GM11168 (cell line): ENCODE results near the gene KIF26A.

Experiments used
- in situ Hi-C: fragments of 300-500 bp; cut with MboI; formaldehyde crosslinking; loops from one replicate; pipeline ENCODE4 v1.12.0; 2022; ENCODE audit warnings: low sequenced_read_pairs; ENCODE audit not compliant: unreplicated experiment

Gene KIF26A

DNA sequence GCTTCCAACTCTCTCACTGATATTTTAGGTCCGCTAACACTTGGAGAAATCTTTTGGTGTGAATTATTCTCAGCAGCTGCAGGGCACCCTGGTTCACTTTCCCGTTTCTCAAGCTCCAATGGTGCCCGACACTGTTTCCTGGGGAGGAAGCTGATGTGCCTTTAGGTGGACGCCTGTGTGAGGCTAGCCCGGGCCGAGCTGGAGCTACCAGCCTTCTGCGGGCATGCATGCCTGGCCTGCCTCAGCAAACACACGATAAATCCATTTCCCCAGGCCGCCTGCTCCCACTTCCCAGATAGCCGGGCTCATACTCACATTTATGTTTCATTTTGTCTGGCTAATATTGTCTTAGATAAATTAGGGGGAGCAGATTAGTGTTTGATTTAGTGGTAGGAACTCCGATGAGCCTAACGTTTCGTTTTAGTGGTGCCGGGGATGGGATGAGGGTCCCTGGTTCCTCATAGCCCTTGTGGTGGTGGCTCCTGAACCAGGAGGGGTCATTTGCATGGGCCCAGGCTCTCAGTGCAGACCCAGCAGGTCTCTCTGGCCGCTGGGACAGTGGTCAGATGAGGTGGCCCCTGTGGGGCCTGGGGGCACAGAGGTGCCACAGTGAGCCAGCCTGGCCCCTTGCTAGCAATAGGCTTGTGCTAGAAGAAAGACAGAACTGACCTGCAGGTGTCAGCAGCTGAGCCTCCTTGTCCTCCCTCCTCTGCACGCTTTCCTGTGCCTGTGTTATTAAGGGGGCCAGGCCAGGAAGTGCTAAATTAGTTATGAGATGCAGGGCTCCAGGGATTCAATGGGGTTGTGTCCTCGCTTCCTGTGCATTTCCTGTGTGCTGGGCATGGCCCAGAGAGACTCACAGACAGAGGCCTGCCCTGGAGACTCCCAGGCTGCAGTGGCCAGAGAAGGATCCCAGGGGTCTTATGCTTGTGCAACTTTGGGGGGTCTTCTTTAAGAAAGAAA is 88.3 kb downstream of the KIF26A start:
- in situ Hi-C loops, result no loop called here

DNA sequence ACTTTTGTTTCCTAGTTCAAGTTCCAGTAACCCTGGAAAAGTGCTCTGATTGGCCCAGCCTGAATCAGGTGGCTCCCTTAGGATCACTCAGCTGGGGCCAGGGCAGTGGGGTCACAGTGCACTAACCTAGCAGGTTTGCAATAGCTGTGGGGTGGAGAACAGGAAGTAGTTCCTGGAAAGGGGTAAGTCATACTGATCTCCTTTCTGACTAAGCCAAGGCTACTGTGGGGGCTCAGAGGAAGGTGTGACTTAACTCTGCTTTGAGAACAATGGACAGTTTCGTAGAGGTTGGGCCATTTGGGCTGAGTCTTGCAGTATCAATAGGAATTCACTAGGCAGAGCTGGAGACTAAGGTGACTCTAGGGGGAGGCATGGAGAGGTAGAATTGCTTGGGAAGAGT is 89.4 kb downstream of the KIF26A start:
- in situ Hi-C loops, result no loop called here

DNA sequence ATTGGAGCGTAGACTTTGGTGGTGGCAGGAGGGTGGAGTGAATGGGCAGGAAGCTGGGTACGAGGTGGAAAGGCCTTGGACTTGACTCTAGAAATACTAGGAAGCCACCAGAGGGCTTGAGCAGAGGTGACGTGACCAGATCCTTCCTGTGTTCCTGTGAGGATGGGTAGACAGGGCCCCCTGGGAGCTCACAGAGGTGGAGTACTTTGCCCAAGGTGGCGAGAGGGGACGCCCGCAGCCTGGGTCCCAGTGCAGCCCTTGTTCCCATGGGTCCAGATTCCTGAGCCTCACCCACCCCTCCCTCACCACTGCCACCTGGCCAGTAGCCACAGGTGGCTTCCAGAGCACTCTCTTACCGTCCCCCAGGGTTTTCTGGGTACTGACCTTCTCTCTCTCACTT is 89.8 kb downstream of the KIF26A start:
- in situ Hi-C loops, result no loop called here

DNA sequence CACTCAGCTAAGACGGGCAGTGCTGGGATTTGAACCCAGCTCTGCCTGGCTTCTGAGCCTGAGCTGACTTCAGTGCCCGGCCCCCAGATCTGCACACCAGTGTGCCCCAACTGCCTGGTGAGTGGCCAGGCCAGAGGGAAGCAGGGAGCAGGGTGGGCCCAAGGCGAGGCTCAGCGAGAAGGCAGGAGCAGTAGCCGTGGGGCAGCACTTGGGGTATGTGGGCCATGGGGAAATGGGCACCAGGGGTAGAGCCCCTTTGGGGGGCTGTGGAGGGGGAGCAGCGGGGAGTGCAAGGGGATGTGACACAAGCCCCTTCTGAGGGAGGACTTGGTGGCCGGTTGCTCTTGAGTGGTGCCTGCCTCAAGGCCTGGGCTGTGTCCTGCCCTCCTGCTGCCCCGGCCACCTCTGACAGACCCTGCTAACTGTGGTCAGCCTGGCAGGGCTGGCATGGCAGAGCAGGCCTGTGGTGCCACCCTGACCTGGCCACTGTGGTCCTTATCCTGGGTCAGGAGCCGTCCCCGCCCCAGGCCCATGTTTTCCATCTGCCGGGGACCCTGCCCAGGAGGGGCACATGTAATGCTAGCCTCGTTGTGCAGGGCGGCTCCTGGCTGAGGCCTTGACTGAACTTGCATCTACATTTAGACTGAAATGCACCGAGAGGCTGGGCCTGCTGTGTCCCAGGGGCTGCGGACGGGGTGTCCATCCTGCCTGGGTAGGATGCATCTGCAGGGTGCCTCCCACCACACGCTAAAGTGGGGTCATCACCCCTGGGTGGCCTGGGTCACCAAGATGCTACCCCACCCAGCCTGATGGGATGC is 90.5 kb downstream of the KIF26A start:
- in situ Hi-C loops, result no loop called here

DNA sequence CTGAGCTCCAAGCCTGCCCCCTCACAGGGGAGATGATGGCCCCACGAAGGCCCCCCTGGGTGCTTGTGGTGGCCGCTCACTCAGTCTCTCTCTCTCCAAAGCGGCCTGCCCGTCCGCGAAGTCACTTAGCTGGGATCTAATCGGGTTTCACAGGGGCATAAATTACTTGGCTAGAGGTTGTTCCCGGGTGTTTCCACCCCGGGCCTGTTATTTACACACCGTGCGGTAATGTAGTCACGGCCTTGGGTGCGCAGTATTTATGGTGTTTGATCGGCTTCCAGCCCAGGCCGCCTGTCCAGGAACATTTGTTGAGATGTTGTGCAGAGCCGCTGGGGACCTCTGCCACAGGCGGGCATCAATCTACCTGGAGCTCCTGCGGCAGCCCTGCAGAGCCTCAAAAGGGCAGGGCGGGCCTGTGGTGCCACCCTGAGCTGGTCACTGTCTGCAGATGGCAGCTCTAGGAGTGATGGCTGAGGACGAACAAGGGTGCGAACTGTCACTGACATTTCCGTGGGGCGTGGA is 91.2 kb downstream of the KIF26A start:
- in situ Hi-C loops, result no loop called here

DNA sequence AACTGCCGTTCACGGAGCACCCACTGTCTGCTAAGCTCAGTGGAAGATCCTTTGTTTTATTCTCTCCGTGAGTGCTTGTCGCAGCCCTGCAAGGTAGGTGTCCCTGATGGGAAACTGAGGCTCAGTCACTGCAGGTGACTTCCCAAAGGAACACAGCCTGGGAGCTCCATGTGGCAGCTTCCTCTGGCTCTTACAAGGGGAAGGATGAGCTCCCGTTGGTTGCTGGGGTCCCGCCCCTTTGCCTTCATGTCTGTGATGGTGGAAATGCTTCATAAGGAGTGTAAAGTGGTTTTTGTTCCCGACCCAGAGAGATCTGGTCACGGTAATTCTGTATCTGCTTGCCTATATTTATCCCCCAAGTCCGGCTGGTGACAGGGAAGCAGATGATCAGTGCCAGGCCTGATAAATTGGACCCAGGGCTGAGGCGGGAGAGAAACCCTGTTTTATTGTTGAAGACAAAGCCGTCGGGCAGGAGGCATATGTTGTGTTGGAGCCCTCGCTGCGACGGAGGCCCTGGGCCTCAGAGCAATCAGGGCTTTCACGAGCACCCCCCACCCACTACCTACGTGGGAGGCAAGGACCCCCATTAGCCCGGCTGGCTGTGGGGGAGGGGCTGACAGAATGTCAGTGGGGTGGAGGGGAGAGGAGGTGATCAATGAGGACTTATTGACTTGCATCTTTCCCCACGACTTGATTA is 91.9 kb downstream of the KIF26A start:
- in situ Hi-C loops, result no loop called here
